Neural cell (in vitro differentiated cells): ENCODE measurements around the gene SLC45A1.

Source experiments
- CTCF ChIP-seq: fragments of 450-650 bp; IDR thresholded peaks from 2 replicates; pipeline ENCODE4 v1.5.1; 2014; ENCODE audit warnings: antibody characterized with exemption, mild to moderate bottlenecking, moderate library complexity; ENCODE audit not compliant: poor library complexity, severe bottlenecking
- EZH2 ChIP-seq: fragments of 200-600, 300-800 bp; shearing (Covaris generic), sonication (generic); IDR thresholded peaks from 2 replicates; pipeline ENCODE4 v1.6.1; 2014; ENCODE audit warnings: antibody characterized with exemption, low read length, borderline replicate concordance, mild to moderate bottlenecking; ENCODE audit not compliant: insufficient read depth, poor library complexity, severe bottlenecking
- POLR2AphosphoS5 ChIP-seq: IDR thresholded peaks from 2 replicates; pipeline ENCODE4 v1.6.1; 2012
- RAD21 ChIP-seq: fragments of 450-650 bp; conservative IDR thresholded peaks from 2 replicates; pipeline ENCODE4 v1.6.1; 2014; ENCODE audit warnings: antibody characterized with exemption, mild to moderate bottlenecking, moderate library complexity
- SMC3 ChIP-seq: fragments of 450-650 bp; conservative IDR thresholded peaks from 2 replicates; pipeline ENCODE4 v1.6.1; 2014; ENCODE audit warnings: antibody characterized with exemption, mild to moderate bottlenecking, moderate library complexity; ENCODE audit not compliant: poor library complexity
- TAF1 ChIP-seq: IDR thresholded peaks from 2 replicates; pipeline ENCODE4 v1.6.1; 2012; ENCODE audit warnings: low read depth
- TF ChIP-seq, protein P1 (sequence below): IDR thresholded peaks from 2 replicates; pipeline ENCODE4 v1.6.1; 2012; ENCODE audit warnings: borderline replicate concordance

DNA sequence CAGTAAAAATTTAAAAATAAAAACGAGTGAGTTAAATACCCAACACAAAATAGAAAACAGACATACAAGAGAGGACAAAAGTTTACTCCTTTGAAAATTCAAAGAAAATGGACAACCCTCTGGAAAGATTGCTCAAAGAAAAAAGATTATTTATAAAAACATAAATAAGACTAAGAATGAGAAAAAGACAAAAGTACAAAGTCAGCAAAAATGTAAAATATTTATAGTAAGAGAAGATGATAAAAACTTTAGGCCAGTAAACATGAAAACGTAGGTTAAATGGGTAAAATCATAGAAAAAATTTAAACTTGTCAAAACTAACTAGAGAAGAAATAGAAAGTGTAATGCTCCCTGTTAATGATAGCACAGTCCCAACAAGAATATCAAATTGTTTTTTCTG, 31.9 kb upstream of the SLC45A1 start:
- TF ChIP-seq EZH2: no peak
- TF ChIP-seq CTCF: no peak
- TF ChIP-seq POLR2AphosphoS5: no peak
- no peak for TF ChIP-seq SMC3
- no peak for TF ChIP-seq TAF1
- TF ChIP-seq, protein P1, sequence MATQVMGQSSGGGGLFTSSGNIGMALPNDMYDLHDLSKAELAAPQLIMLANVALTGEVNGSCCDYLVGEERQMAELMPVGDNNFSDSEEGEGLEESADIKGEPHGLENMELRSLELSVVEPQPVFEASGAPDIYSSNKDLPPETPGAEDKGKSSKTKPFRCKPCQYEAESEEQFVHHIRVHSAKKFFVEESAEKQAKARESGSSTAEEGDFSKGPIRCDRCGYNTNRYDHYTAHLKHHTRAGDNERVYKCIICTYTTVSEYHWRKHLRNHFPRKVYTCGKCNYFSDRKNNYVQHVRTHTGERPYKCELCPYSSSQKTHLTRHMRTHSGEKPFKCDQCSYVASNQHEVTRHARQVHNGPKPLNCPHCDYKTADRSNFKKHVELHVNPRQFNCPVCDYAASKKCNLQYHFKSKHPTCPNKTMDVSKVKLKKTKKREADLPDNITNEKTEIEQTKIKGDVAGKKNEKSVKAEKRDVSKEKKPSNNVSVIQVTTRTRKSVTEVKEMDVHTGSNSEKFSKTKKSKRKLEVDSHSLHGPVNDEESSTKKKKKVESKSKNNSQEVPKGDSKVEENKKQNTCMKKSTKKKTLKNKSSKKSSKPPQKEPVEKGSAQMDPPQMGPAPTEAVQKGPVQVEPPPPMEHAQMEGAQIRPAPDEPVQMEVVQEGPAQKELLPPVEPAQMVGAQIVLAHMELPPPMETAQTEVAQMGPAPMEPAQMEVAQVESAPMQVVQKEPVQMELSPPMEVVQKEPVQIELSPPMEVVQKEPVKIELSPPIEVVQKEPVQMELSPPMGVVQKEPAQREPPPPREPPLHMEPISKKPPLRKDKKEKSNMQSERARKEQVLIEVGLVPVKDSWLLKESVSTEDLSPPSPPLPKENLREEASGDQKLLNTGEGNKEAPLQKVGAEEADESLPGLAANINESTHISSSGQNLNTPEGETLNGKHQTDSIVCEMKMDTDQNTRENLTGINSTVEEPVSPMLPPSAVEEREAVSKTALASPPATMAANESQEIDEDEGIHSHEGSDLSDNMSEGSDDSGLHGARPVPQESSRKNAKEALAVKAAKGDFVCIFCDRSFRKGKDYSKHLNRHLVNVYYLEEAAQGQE: no peak
- no peak for TF ChIP-seq RAD21
